Endodermal cell (in vitro differentiated cells): ENCODE data around the gene CSNK1G2. TPM values are rescaled to one million over a fixed set of nuclear protein-coding genes. Genes with fewer than 3 reads are reported as not detected.

Source experiments
- DNase-seq: peaks from one replicate; pipeline ENCODE4 v3.0.0-alpha.2; 2017
- H3K27ac ChIP-seq: 2 replicates; pipeline ENCODE4 v1.5.1; 2013; ENCODE audit warnings: mild to moderate bottlenecking, low read depth, low read length, moderate library complexity
- H3K27me3 ChIP-seq: 2 replicates; pipeline ENCODE4 v1.6.1; 2013; ENCODE audit warnings: mild to moderate bottlenecking, low read length, moderate library complexity; ENCODE audit not compliant: insufficient read depth, control insufficient read depth, poor library complexity, severe bottlenecking
- H3K36me3 ChIP-seq: 2 replicates; pipeline ENCODE4 v1.7.0; 2013; ENCODE audit warnings: mild to moderate bottlenecking, low read length, moderate library complexity; ENCODE audit not compliant: control insufficient read depth, insufficient read depth
- H3K4me1 ChIP-seq: one replicate; pipeline ENCODE4 v1.7.0; 2013; ENCODE audit warnings: low read length; ENCODE audit not compliant: control insufficient read depth, insufficient read depth
- H3K4me3 ChIP-seq: 2 replicates; pipeline ENCODE4 v1.5.1; 2013; ENCODE audit warnings: mild to moderate bottlenecking, low read length, moderate library complexity
- H3K9ac ChIP-seq: 2 replicates; pipeline ENCODE4 v1.6.1; 2013; ENCODE audit warnings: mild to moderate bottlenecking, low read length, moderate library complexity; ENCODE audit not compliant: poor library complexity, severe bottlenecking; ENCODE audit errors: extremely low read depth
- H3K9me3 ChIP-seq: 2 replicates; pipeline ENCODE4 v1.6.1; 2013; ENCODE audit warnings: mild to moderate bottlenecking, low read length, moderate library complexity; ENCODE audit not compliant: control insufficient read depth
- H3K27ac Mint-ChIP-seq: 2 replicates; pipeline ENCODE4 v1.8.0; 2020; ENCODE audit warnings: mixed read lengths
- H3K27me3 Mint-ChIP-seq: 2 replicates; pipeline ENCODE4 v1.8.0; 2021; ENCODE audit warnings: mild to moderate bottlenecking, mixed read lengths; ENCODE audit not compliant: insufficient read depth
- H3K36me3 Mint-ChIP-seq: 2 replicates; pipeline ENCODE4 v1.8.0; 2020; ENCODE audit warnings: low read depth, mixed read lengths
- H3K4me1 Mint-ChIP-seq: 2 replicates; pipeline ENCODE4 v1.8.0; 2020; ENCODE audit warnings: mixed read lengths
- H3K4me3 Mint-ChIP-seq: 2 replicates; pipeline ENCODE4 v1.8.0; 2020; ENCODE audit warnings: mild to moderate bottlenecking, moderate library complexity, mixed read lengths
- H3K9me3 Mint-ChIP-seq: 2 replicates; pipeline ENCODE4 v1.8.0; 2020; ENCODE audit warnings: mild to moderate bottlenecking, mixed read lengths
- CTCF ChIP-seq: fragments of 200-600 bp; sonication (generic); conservative IDR thresholded peaks from 2 replicates; pipeline ENCODE4 v1.5.0; 2021; ENCODE audit warnings: antibody characterized with exemption, mild to moderate bottlenecking
- WGBS, 2 experiments: methylation state at CpG; one replicate each; pipeline versions ENCODE4 v1.1.5 to v1.1.7; 2013; ENCODE audit warnings: missing lambda C conversion rate in 2 of 2, mixed read lengths in 1 of 2; ENCODE audit not compliant: insufficient coverage in 1 of 2, insufficient read length in 1 of 2; 5-methylcytosine and 5-hydroxymethylcytosine counted together
- total RNA-seq, 2 donors: library from RNA; stranded (reverse); fragmentation: NEBNext Ultra II Directional in 1 of 2; extraction: Animal tissue kit (Norgen Biotek cat#: 25700) in 1 of 2; gene quantifications; 2 replicates in 1 of 2; 3 replicates in 1 of 2; pipeline ENCODE4 v1.2.1, GENCODE V29; 2021

CSNK1G2 gene
- total RNA-seq, 2 donors from 2014 or later: 111 to 112 TPM

- Mint-ChIP-seq H3K9me3 (no peaks in the 10 kb centered on the region), H3K4me3 (no peak overlapping the region), H3K36me3 (peaks cover 46% of the 10 kb centered on the region), H3K27ac (no peak overlapping the region), H3K4me1 (no peaks in the 10 kb centered on the region), H3K27me3 (no peaks in the 10 kb centered on the region)
- Histone ChIP-seq H3K4me1 (no peaks in the 10 kb centered on the region), H3K9ac (no peak overlapping the region), H3K36me3 (peaks cover 31% of the 10 kb centered on the region), H3K27ac (no peak overlapping the region), H3K4me3 (no peak overlapping the region), H3K9me3 (no peaks in the 10 kb centered on the region), H3K27me3 (no peaks in the 10 kb centered on the region)
- WGBS, 2 experiments: 96% methylated on average over 14 to 17 of the region's 17 CpGs
- TF ChIP-seq CTCF: no peak
- no peak for DNase-seq
Measured at GRCh38 chr19:1917146-1917545, 23.8 kb upstream of the CSNK1G2 start.

DNA sequence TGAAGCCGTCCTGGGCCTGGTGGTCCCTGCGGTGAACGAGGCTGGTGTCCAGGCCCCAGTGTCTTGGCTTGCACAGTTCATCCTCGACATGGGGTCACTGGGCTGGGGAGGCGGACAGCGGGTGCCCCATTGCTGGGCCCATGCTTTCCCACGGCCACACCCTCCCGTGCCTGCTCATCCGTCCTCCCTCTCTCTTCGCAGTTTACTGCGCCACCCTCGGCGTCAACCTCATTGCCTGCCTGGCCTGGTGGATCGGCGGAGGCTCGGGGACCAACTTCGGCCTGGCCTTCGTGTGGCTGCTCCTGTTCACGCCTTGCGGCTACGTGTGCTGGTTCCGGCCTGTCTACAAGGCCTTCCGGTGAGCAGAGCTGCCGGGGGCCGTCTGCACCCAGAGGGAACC, 23.0 kb upstream of the CSNK1G2 start:
- Mint-ChIP-seq H3K27me3 (no peaks in the 10 kb centered on the region), H3K9me3 (no peaks in the 10 kb centered on the region), H3K36me3 (peaks cover 54% of the 10 kb centered on the region), H3K4me3 (no peak overlapping the region), H3K4me1 (no peaks in the 10 kb centered on the region), H3K27ac (no peak overlapping the region)
- TF ChIP-seq CTCF: no peak
- Histone ChIP-seq H3K9ac (no peak overlapping the region), H3K4me1 (no peaks in the 10 kb centered on the region), H3K27me3 (no peaks in the 10 kb centered on the region), H3K9me3 (no peaks in the 10 kb centered on the region), H3K27ac (no peak overlapping the region), H3K36me3 (peaks cover 36% of the 10 kb centered on the region), H3K4me3 (no peak overlapping the region)
- 95 to 97% methylated on average over 17 to 25 of the region's 25 CpGs for WGBS, 2 experiments
- no peak for DNase-seq

GRCh38 chr19:1918975-1919374, 22.0 kb upstream of the CSNK1G2 start:
- 96 to 98% methylated on average over 25 to 28 of the region's 28 CpGs for WGBS, 2 experiments
- Histone ChIP-seq H3K4me1 (no peaks in the 10 kb centered on the region), H3K27ac (no peak overlapping the region), H3K9me3 (no peaks in the 10 kb centered on the region), H3K9ac (no peak overlapping the region), H3K27me3 (no peaks in the 10 kb centered on the region), H3K36me3 (peaks cover 31% of the 10 kb centered on the region), H3K4me3 (no peak overlapping the region)
- Mint-ChIP-seq H3K4me1 (no peaks in the 10 kb centered on the region), H3K9me3 (no peaks in the 10 kb centered on the region), H3K27ac (no peak overlapping the region), H3K27me3 (no peaks in the 10 kb centered on the region), H3K36me3 (peaks cover 53% of the 10 kb centered on the region), H3K4me3 (no peak overlapping the region)
- TF ChIP-seq CTCF: no peak
- no peak for DNase-seq
